Measurements from ENCODE around the gene REX1BD.
"Not testable (repeated sequence)": the region's sequence is repeated elsewhere in the genome, so short reads cannot be mapped to it uniquely, and the experiment has no call there.

The REX1BD gene

DNA sequence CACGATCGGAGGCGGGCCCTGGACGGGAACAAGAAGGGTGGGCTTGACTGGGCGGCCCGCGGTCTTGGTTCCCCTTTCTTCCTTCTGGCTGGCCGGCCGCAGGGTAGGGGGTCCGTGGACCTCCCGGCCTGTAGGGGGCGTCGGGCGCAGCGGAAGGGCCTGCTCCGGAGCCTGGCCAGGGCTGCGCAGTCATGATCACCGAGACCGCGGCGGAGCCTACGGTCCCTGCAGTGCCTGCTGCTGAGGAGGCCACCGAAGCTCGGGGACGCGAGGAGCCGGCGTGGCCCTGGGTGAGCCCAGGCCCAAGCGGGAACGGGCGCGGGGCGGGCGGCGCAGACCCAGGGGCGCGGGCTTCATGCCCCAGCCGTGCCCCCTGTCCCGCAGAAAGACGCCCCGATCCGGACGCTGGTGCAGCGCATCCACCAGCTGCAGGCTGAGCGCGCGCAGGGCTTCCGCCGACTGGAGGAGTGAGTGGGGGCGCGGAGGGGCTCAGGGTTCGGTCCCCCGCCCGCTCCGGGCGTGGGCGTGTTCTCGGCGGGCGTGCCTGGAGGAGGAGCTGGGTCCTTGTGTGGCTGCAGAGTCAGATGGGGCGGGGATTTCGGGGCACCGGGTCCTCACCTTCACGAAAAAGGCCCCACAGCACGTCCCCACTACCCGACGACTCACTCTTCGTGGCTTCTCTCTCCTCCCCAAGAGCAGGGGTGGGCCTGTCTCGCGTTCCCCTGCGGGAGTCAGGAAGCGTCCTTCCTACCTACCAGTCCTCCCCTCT, at the start of gene REX1BD:
REX1BD (plus strand) TSS at position 188 of the 769 bp plus-strand sequence; CDS start at position 192, 4 bp downstream.
- H3K4me1 Mint-ChIP-seq (ENCODE audit: low read depth) = peaks cover 30% of the 10 kb centered on the region
- no peaks in the 10 kb centered on the region for H3K27me3 Mint-ChIP-seq
- peak within 1 kb of the TSS; percentile 83 for H3K4me3 Mint-ChIP-seq
- no peaks in the 10 kb centered on the region for H3K9me3 Mint-ChIP-seq (ENCODE audit: low read depth)
- H3K27ac Mint-ChIP-seq = peak within 1 kb of the TSS; percentile 96
- H3K36me3 Mint-ChIP-seq = peaks cover 3% of the 10 kb centered on the region

GRCh38 chr19:18539372-18539771, 49.2 kb upstream of the REX1BD start:
- no peaks in the 10 kb centered on the region for H3K27me3 Mint-ChIP-seq
- no peak overlapping the region for H3K4me3 Mint-ChIP-seq
- H3K27ac Mint-ChIP-seq = no peak overlapping the region
- H3K9me3 Mint-ChIP-seq (ENCODE audit: low read depth) = no peaks in the 10 kb centered on the region
- H3K4me1 Mint-ChIP-seq (ENCODE audit: low read depth) = peaks cover 21% of the 10 kb centered on the region
- H3K36me3 Mint-ChIP-seq = peaks cover 3% of the 10 kb centered on the region

- not testable (repeated sequence) for H3K27ac Mint-ChIP-seq; H3K4me3 Mint-ChIP-seq; H3K9me3 Mint-ChIP-seq (ENCODE audit: low read depth); H3K27me3 Mint-ChIP-seq; H3K36me3 Mint-ChIP-seq
- H3K4me1 Mint-ChIP-seq (ENCODE audit: low read depth) = peaks cover 22% of the 10 kb centered on the region
These were observed 48.4 kb upstream of the REX1BD start for GRCh38 chr19:18540200-18540599.

- Mint-ChIP-seq H3K9me3 (ENCODE audit: low read depth) (no peaks in the 10 kb centered on the region), H3K4me3 (peak overlapping the region; percentile 89), H3K27ac (peak overlapping the region; percentile 84)
These were observed 47.2 kb upstream of the REX1BD start for GRCh38 chr19:18541258-18541991.

GRCh38 chr19:18541992-18542940, 46.3 kb upstream of the REX1BD start:
- H3K9me3 Mint-ChIP-seq (ENCODE audit: low read depth) = no peaks in the 10 kb centered on the region
- peak overlapping the region; percentile 84 for H3K27ac Mint-ChIP-seq
- H3K4me3 Mint-ChIP-seq = peak overlapping the region; percentile 89
- H3K4me1 Mint-ChIP-seq (ENCODE audit: low read depth) = peaks cover 22% of the 10 kb centered on the region
- H3K36me3 Mint-ChIP-seq = no peaks in the 10 kb centered on the region
- H3K27me3 Mint-ChIP-seq = no peaks in the 10 kb centered on the region

More at GRCh38 chr19:18541258-18541991, 47.2 kb upstream of the REX1BD start:
- Mint-ChIP-seq H3K27me3 (no peaks in the 10 kb centered on the region), H3K36me3 (peaks cover 2% of the 10 kb centered on the region), H3K4me1 (ENCODE audit: low read depth) (peaks cover 22% of the 10 kb centered on the region)

- no peaks in the 10 kb centered on the region for H3K36me3 Mint-ChIP-seq
- peak within 1 kb of the TSS; percentile 94 for H3K27ac Mint-ChIP-seq
- H3K4me3 Mint-ChIP-seq = peak within 1 kb of the TSS; percentile 94
These were observed 45.4 kb upstream of the REX1BD start, which contains the start of gene FKBP8 for GRCh38 chr19:18542941-18543813. FKBP8 (minus strand) TSS chr19:18543573; CDS start chr19:18541970, 1,603 bp downstream.

GRCh38 chr19:18543814-18544475, 44.7 kb upstream of the REX1BD start:
- H3K4me1 Mint-ChIP-seq (ENCODE audit: low read depth) = peaks cover 22% of the 10 kb centered on the region
- H3K9me3 Mint-ChIP-seq (ENCODE audit: low read depth) = no peaks in the 10 kb centered on the region
- H3K36me3 Mint-ChIP-seq = no peaks in the 10 kb centered on the region
- peak overlapping the region; percentile 94 for H3K27ac Mint-ChIP-seq
- peak overlapping the region; percentile 94 for H3K4me3 Mint-ChIP-seq
- H3K27me3 Mint-ChIP-seq = no peaks in the 10 kb centered on the region

More at GRCh38 chr19:18542941-18543813, 45.4 kb upstream of the REX1BD start, which contains the start of gene FKBP8:
- Mint-ChIP-seq H3K27me3 (no peaks in the 10 kb centered on the region), H3K4me1 (ENCODE audit: low read depth) (peaks cover 22% of the 10 kb centered on the region), H3K9me3 (ENCODE audit: low read depth) (no peaks in the 10 kb centered on the region)

- Mint-ChIP-seq H3K36me3 (no peaks in the 10 kb centered on the region), H3K4me3 (no peak overlapping the region), H3K9me3 (ENCODE audit: low read depth) (no peaks in the 10 kb centered on the region), H3K4me1 (ENCODE audit: low read depth) (no peaks in the 10 kb centered on the region), H3K27ac (no peak overlapping the region), H3K27me3 (no peaks in the 10 kb centered on the region)
These were observed 37.0 kb upstream of the REX1BD start for GRCh38 chr19:18551631-18552030.

DNA sequence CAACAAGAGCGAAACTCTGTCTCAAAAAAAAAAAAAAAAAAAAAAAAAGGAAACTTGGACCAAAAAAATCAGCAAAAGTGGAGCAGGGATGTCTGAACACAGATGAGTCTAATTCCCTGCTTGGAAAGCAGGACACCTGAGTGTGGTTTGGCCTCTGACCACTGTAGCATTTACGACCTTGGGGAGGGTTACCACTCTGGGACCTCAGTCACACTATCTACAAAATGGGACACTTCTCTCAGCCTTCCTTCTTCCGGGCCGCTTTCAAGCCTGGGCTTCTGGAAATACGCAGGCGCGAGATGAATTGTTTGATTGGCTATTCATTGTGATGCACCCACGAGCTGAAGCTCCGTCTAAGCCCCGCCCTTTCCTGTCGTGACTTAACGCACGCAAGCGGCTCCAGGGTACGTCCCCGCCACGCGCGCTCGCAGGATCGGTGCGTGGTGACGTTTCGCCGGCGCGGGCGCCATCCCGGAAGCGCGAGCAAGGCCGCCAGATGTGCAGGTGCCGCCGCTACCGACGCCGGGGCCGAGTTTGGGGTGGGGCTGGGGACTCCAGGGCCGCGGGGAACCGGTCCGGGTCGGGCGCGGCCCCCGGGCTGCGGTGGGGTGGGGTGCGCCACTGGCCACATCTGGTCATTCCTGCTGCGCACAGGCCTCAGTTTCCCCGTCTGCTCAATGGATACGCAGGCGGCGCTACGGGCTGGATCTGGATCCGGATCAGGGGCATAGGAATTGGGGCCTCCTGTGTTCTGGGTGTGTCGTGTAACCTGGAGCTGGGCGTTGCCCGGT, 31.0 kb upstream of the REX1BD start, which contains the start of gene KXD1:
KXD1 (plus strand) TSS at position 460 of the 791 bp plus-strand sequence. CDS start 4,187 bp downstream, outside the sequence.
- peak within 1 kb of the TSS; percentile 96 for H3K27ac Mint-ChIP-seq
- peaks cover 11% of the 10 kb centered on the region for H3K4me1 Mint-ChIP-seq (ENCODE audit: low read depth)
- H3K4me3 Mint-ChIP-seq = peak within 1 kb of the TSS; percentile 98
- no peaks in the 10 kb centered on the region for H3K27me3 Mint-ChIP-seq
- H3K9me3 Mint-ChIP-seq (ENCODE audit: low read depth) = no peaks in the 10 kb centered on the region
- no peaks in the 10 kb centered on the region for H3K36me3 Mint-ChIP-seq

DNA sequence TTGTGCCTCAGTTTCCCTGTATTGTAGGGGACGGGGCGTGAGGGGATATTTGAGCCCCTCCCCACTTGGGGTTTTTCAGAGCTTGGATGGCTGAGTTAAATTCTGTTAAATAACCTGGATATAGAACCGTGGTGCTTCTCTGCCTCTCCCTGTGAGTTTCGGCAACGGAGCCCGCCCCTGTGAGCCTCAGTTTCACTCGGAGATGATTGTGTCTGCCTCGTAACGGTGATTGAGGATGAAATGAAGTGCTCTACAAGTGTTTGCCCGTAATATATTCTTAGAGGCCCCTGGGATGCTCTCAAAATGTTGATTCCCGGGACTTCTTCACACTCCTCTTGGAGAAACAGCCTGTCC, 30.4 kb upstream of the REX1BD start:
- no peaks in the 10 kb centered on the region for H3K27me3 Mint-ChIP-seq
- peaks cover 11% of the 10 kb centered on the region for H3K4me1 Mint-ChIP-seq (ENCODE audit: low read depth)
- H3K27ac Mint-ChIP-seq = peak overlapping the region; percentile 96
- H3K4me3 Mint-ChIP-seq = peak overlapping the region; percentile 98
- no peaks in the 10 kb centered on the region for H3K36me3 Mint-ChIP-seq
- H3K9me3 Mint-ChIP-seq (ENCODE audit: low read depth) = no peaks in the 10 kb centered on the region

- Mint-ChIP-seq H3K4me3 (peak overlapping the region; percentile 98), H3K4me1 (ENCODE audit: low read depth) (peaks cover 11% of the 10 kb centered on the region)
These were observed 30.0 kb upstream of the REX1BD start for GRCh38 chr19:18558604-18559003.

DNA sequence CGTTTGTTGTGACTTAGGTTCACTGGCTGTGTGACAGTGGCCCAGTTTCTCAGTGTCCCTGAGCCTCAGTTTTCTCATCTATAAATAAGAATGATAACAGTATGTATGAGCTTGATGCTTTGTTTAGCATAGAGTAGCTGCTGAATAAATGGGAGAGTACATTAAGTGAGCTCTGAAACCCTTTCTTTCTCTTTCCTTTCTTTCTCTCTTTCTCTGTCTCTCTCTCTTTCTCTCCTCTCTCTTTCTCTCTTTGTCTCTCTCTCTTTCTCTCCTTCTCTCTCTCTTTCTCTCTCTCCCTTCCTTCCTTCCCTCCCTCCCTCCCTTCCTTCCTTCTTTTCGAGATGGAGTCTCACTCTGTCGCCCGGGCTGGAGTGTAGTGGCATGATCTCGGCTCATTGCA, 28.9 kb upstream of the REX1BD start:
- H3K36me3 Mint-ChIP-seq = no peaks in the 10 kb centered on the region
- peak overlapping the region; percentile 98 for H3K4me3 Mint-ChIP-seq
- H3K4me1 Mint-ChIP-seq (ENCODE audit: low read depth) = peaks cover 11% of the 10 kb centered on the region
- H3K9me3 Mint-ChIP-seq (ENCODE audit: low read depth) = no peaks in the 10 kb centered on the region
- H3K27ac Mint-ChIP-seq = peak overlapping the region; percentile 46
- H3K27me3 Mint-ChIP-seq = no peaks in the 10 kb centered on the region

More at GRCh38 chr19:18558604-18559003, 30.0 kb upstream of the REX1BD start:
- peak overlapping the region; percentile 96 for H3K27ac Mint-ChIP-seq
- H3K27me3 Mint-ChIP-seq = no peaks in the 10 kb centered on the region
- H3K36me3 Mint-ChIP-seq = no peaks in the 10 kb centered on the region
- no peaks in the 10 kb centered on the region for H3K9me3 Mint-ChIP-seq (ENCODE audit: low read depth)

Data from activated naive CD8-positive, alpha-beta T cell (primary cell).